ENCODE results near the gene ZMYND10. TPM values are rescaled to one million over a fixed set of nuclear protein-coding genes. Genes with fewer than 3 reads are reported as not detected.
A peak's percentile ranks its signal among the peaks of the same experiment; 100 is the strongest.

The ZMYND10 gene
- total and polyA plus RNA-seq, 9 of the 15 experiments (the other 6 are each of a cell fraction or from before 2014, with no cell fraction given) = 0.20 to 2.8 (median 0.70) TPM

DNA sequence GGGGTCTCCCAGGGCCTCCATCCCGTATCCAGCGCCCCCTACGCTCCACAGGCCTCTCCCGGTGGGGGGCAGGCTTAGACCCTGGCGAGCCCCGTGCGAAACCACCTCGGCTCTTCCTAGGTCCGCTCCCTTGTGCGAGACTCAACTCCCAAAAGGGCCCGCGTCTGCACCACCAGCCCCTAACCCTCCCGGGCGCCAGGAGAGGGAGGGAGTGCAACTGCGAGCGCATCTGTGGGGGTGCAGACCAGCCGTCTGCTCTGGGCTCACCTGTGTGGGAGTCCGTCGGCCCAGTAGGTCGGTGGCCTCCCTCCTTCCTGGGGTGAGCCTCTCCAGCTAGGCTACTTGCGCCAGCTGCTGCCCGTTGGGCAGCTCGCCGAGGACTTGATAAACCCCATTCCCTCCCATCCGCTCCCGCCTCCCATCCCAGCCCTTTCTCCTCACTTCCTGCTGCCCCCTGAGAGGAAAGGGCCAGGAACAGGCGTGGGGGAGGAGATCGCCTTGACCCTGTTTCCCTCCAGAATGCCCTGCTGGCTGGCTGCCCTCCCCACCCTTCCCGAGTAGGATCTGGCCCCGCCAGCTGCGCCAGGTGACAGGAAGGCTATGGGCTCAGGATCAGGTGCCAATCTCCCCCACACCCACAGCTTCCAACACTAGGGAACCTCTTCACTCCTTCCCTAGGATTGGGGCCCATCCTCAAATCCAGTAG is 23.0 kb downstream of the ZMYND10 start, which contains the start of gene HYAL2 (continued):
- TF ChIP-seq, protein P1, sequence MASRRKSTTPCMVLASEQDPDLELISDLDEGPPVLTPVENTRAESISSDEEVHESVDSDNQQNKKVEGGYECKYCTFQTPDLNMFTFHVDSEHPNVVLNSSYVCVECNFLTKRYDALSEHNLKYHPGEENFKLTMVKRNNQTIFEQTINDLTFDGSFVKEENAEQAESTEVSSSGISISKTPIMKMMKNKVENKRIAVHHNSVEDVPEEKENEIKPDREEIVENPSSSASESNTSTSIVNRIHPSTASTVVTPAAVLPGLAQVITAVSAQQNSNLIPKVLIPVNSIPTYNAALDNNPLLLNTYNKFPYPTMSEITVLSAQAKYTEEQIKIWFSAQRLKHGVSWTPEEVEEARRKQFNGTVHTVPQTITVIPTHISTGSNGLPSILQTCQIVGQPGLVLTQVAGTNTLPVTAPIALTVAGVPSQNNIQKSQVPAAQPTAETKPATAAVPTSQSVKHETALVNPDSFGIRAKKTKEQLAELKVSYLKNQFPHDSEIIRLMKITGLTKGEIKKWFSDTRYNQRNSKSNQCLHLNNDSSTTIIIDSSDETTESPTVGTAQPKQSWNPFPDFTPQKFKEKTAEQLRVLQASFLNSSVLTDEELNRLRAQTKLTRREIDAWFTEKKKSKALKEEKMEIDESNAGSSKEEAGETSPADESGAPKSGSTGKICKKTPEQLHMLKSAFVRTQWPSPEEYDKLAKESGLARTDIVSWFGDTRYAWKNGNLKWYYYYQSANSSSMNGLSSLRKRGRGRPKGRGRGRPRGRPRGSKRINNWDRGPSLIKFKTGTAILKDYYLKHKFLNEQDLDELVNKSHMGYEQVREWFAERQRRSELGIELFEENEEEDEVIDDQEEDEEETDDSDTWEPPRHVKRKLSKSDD (conservative IDR thresholded peaks at IDR 0.05; ENCODE audit: low read length) = no peak
- TF ChIP-seq EZH2 (IDR thresholded peaks at IDR 0.05; ENCODE audit: borderline replicate concordance, low read depth, low read length) = no peak

GRCh38 chr3:50322115-50322385 is 23.5 kb downstream of the ZMYND10 start:
- BruUV-seq (replicated peaks) = no TSS peak
- Histone ChIP-seq H3K27ac (ENCODE audit: extremely low read depth, low read depth, low read length) (peak overlapping the region; percentile 100), H4K20me1 (replicated peaks; ENCODE audit: control insufficient read depth, insufficient read depth, low read length) (no peaks in the 10 kb centered on the region), H2AFZ (ENCODE audit: low read depth, low read length) (peak overlapping the region; percentile 99), H3K9ac (ENCODE audit: insufficient read depth in 1 of 2, low read depth in 2 of 2, low read length in 2 of 2) (peak overlapping the region; percentile 98; a peak in 3 of 4 replicates), H3K36me3 (ENCODE audit: control insufficient read depth, insufficient read depth, low read length) (peaks cover 46% of the 10 kb centered on the region; the same call in 2 of the 3 replicates), H3K79me2 (ENCODE audit: control insufficient read depth, insufficient read depth, low read length) (peaks cover 27% of the 10 kb centered on the region), H3K9me3 (replicated peaks; ENCODE audit: control insufficient read depth, insufficient read depth, low read depth, low read length) (no peaks in the 10 kb centered on the region), H3K4me2 (ENCODE audit: insufficient read depth, low read length) (peak overlapping the region; percentile 90), H3K27me3 (ENCODE audit: control insufficient read depth in 2 of 2, insufficient read depth in 2 of 2, low read length in 2 of 2) (no peaks in the 10 kb centered on the region), H3K9me1 (ENCODE audit: control insufficient read depth, insufficient read depth, low read length) (no peaks in the 10 kb centered on the region), H3K4me1 (replicated peaks in 1 of 2; ENCODE audit: control insufficient read depth in 2 of 2, insufficient read depth in 2 of 2, low read length in 2 of 2) (peaks cover 30 to 70% of the 10 kb centered on the region in 2 experiments), H3K4me3 (peak overlapping the region; percentile 81)
- FAIRE-seq = no peak
- POLR2A ChIA-PET = interaction anchor here (1.0 kb wide), 1 partner anchor 19 kb away, joined by 4 read pairs; the partner anchor contains the start of gene HYAL1
- TF ChIP-seq ARID4B (CRISPR knock-in tag; IDR thresholded peaks at IDR 0.05) = no peak
- TF ChIP-seq NFIC (IDR thresholded peaks at IDR 0.05) = peak; percentile 4; the same call in 1 of the 2 replicates
- no peak for TF ChIP-seq LARP7 (IDR thresholded peaks at IDR 0.05)
- TF ChIP-seq, protein P2, sequence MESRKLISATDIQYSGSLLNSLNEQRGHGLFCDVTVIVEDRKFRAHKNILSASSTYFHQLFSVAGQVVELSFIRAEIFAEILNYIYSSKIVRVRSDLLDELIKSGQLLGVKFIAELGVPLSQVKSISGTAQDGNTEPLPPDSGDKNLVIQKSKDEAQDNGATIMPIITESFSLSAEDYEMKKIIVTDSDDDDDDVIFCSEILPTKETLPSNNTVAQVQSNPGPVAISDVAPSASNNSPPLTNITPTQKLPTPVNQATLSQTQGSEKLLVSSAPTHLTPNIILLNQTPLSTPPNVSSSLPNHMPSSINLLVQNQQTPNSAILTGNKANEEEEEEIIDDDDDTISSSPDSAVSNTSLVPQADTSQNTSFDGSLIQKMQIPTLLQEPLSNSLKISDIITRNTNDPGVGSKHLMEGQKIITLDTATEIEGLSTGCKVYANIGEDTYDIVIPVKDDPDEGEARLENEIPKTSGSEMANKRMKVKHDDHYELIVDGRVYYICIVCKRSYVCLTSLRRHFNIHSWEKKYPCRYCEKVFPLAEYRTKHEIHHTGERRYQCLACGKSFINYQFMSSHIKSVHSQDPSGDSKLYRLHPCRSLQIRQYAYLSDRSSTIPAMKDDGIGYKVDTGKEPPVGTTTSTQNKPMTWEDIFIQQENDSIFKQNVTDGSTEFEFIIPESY (CRISPR knock-in tag; IDR thresholded peaks at IDR 0.05) = 0 out of 2 replicates have a peak, but pooled peaks have one; percentile 26
- peak; percentile 24 for TF ChIP-seq PCBP1 (IDR thresholded peaks at IDR 0.05; ENCODE audit: low read depth, low read length, poor library complexity, severe bottlenecking)
- ATAC-seq = no peak
- no peak for DNase-seq (ENCODE audit: extremely low read depth in 1 of 4, low spot score in 3 of 4)
- in situ Hi-C loops (cut with MboI) (no loop called here), intact Hi-C loops (cut with micrococcal nuclease) (no loop called here)
- 44% methylated on average over 9 of the region's 14 CpGs for WGBS (ENCODE audit: insufficient coverage, low coverage, missing lambda C conversion rate)
- CTCF ChIA-PET (ENCODE audit: low intra/inter-chr PET ratio) = no interaction called here

Data from K562 (cell line).